GM18526 (cell line): Measurements from ENCODE around the gene NLRX1.

Experiments used
- POLR2A ChIP-seq: IDR thresholded peaks from 3 replicates; pipeline ENCODE4 v1.6.1; 2011; ENCODE audit not compliant: insufficient read length; ENCODE audit errors: extremely low read depth

NLRX1 gene

DNA sequence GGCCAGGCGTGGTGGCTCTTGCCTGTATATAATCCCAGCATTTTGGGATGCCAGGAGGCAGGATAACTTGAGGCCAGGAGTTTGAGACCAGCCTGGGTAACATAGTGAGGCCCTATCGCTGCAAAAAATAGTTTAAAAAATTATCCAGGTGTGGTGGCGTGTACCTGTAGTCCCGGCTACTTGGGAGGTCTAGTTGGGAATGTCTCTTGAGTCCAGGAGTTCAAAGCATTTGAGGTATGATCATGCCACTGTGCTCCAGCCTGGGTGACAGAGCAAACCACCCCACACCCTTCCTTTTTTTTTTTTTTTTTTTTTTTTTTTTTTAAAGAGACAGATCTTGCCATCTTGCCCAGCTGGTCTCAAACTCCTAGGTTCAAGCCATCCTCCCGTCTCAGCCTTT lies 54.4 kb downstream of the NLRX1 start:
- no peak for TF ChIP-seq POLR2A

DNA sequence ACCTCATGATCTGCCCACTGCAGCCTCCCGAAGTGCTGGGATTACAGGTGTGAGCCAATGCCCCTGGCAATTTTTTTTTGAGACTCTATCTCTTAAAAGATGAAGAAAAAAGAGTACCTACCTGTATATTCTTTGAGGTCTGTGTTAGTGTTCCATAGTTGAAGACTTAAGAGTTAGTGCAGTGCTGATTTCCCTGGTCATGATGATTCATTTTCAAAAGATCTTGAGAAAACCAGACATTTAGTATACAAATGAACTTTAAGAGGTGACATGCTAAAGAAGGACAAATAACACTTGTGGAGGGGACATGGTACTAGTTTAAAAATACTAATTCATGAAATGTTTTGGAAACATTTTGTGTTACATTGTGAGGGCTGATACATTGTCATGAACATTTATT lies 55.3 kb downstream of the NLRX1 start:
- TF ChIP-seq POLR2A, result no peak

DNA sequence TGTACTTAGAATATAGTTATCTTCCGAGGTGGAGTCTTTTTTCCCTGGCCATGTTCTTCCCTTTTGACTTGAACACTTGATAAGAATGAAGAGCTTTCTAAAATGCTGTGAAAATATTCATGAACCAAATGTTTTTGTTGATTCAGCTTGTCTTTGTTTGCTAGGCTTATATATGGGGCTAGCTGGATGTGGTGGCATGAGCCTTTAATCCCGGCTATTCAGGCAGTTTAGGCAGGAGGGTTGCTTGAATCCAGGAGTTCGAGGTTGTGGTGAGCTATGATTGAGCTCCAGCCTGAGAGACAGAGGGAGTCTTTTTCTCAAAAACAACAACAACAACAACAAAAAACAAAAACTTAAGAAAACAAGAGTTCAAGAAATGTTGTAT lies 60.8 kb downstream of the NLRX1 start:
- TF ChIP-seq POLR2A, result no peak

DNA sequence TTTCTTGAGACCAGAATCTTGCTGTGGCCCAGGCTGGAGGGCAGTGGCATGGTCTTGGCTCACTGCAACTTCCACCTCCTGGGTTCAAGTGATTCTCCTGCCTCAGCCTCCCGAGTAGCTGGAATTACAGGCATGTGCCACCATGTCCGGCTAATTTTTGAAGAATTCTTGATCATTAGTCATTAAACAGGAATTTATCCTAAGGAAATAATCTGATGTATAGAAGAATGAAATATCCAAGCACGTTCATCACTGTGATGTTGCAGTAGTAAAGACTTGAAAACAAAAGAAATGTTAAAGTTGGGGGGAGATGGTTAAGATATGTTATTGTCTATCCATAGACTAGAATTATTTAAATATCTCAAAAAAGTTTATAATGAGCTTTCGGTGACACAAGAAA lies 61.2 kb downstream of the NLRX1 start:
- no peak for TF ChIP-seq POLR2A
